NOMO-1 treated with dmso at 0.1 percent for 144 hours (cell line): ENCODE data around the gene ZNF280D.

Experiments used
- DNase-seq: peaks from one replicate; lab custom pipeline; 2025; ENCODE audit not compliant: unreplicated experiment; lab: John Stamatoyannopoulos, UW

Gene ZNF280D

DNA sequence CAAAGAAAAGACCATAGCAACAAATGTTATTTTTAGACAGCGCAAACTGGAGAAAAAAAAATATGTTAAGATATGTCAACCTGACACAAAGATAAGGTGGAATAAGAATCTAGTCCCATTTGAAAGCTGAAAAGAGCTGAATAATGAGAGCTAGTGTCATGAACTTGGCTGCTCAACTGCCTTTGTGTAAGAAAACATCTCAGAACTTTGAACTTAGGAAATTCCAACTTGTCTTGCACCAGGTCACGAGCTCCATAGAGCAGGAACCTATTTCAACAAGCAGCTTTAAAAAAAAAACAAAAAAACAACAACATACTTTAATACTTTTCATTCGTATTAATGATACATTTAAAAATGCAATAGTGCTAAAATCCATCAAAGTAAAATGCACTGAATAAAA, 79.5 kb downstream of the ZNF280D start:
- DNase-seq, result no peak

DNA sequence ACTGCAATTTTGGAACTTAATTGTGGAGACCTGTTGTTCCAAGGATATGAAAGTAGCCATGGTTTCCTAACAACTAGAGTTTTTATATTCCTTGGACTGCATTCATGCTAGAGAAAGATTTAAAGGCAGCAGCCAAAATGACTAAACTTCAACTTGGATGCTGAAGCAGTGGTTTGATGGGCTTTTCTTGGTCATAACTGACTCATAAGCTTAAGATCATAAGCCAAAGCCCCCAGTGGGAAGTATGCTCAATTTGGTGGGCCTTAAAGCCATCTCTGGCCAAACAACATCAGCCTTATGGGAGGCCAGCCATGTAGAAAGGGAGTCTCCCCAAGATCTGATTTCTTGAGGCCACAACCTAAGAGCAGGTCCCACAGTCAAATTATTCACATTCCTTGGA, 80.2 kb downstream of the ZNF280D start:
- DNase-seq, result no peak

DNA sequence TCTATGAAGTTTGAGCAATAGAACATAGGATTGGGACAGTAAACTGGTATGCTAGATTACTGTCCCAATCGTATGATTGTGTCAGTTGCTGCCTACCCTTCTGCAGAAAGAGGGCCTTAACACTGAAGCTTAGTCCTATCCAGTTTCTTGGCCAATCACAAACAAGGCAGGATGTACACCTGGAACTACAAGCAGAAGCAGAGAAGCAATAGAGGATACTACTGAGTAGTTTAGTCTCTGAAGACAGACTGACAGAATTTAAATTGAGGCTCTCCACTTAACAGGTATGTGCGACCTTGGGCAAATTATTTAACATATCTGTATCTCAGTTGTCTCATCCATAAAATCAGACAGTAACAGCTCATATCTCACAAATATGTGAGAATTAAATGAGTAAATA, 85.0 kb downstream of the ZNF280D start:
- DNase-seq, result no peak

DNA sequence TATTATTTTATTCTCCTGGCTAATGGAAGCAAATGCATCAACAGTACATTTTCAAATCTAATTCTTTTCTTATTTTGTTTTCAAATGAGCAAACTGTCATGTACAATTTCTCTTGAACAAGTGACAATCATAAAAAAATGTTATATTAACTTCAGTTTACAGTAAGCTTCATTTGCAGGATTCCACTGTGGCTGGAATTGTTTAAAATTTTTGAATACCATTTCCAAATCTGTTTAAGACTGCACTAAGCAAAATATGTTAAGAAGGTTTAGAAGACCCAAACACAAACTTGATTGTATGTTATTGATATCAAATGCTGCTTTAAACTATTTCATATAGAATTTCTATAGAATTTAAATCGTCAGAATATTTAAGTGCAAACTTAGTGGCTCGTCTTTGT, 92.8 kb downstream of the ZNF280D start:
- DNase-seq, result no peak

DNA sequence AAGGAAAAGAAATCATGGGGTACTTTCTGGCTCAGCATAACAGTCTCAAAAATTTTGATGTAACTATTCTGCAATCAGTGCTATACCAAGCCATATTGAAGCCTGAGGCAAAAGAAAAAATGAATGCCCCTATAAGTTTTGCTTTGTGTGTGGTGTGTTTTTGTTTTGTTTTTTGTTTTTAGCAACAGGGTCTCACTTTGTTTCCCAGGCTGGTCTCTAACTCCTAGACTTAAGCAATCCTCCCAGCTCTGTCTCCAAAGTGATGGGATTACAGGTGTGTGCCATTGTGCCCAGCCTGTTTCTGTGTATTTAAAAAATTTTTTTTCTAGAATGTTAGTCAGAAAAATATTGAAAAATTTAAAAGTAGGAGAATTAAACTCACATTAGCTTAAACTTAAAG, 93.2 kb downstream of the ZNF280D start:
- DNase-seq, result no peak

DNA sequence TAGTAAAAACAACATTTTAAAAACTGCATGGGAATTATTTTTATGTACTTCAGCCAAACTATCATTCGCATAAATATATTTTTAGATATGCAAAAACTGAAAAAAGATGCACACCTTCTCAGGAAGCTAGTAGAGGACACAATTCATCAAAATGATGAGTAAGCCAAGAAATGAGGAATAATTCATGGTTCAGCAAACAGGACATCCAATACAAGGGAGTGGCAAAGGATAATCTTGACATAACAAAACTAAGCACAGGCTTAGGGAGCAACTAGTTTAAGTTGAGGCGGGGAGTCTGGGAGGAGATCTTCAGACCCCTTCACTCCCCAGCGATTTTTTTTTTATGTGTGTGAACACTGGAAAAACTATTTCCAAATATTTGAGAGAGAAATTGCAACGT, 93.7 kb downstream of the ZNF280D start:
- no peak for DNase-seq

DNA sequence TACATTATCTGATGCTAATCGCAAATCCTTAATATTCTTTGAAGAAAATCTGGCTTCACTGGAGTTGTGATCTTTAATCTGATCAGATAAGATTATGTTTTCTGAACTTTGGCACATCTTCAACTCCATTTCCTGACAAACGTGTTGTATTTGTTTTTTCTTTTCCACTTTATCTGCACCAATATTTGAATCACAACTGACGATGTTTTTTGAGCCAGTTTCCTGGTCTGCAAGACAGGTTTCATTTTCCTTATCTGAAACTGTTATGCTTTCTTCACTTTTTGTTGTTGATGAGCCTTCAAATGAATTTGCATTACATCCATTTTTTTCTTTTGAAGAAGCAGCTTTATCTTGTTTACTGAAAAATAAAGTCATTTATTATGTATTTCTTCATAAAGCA, 101.5 kb downstream of the ZNF280D start:
- no peak for DNase-seq

DNA sequence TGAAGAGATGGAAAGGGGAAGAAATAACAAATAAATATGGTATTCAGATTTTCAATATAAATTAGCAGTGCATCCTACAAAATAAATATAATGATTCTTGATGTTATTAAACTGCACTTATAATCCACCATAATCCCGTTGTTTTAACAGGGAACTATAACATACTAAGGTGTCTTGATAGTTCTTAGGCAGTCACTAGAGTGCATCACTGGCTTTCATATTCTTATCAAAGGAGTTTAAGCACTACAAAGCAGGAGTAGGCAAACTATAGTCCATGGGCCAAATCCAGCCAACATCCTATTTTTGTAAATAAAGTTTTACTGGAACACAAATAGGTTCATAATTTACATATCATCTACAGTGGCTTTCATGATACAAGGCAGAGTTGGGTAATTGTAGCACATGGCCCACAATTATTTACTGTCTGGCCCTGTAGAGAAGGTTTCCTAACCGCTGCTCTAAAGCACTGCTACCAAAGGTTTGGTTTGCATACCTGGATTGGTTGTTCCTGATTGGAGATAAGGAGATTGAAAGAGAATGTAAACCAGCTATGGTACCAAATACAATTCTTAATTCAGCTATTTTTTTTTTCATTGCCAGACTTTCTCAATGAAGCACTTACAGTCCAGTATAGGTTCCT, 104.3 kb downstream of the ZNF280D start:
- no peak for DNase-seq

DNA sequence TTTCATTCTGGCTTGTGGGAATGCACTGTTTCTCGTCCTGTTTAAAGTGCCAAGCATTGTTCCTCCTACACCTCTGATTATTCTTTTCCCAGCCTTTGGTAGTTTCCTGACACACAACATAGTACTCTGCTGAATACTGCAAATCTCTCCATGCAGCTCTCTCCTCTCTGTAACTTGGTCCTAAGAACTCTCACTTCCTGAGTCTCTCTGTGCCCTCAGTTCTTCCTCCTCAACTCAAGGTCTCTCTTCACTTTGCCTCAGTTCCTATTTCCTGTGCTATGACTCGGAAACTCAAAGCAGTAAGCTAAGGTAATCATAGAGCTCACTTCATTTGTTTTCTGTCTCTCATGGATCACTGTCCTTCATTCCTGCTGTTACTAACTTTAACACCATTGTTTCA, 113.4 kb downstream of the ZNF280D start:
- DNase-seq, result no peak

DNA sequence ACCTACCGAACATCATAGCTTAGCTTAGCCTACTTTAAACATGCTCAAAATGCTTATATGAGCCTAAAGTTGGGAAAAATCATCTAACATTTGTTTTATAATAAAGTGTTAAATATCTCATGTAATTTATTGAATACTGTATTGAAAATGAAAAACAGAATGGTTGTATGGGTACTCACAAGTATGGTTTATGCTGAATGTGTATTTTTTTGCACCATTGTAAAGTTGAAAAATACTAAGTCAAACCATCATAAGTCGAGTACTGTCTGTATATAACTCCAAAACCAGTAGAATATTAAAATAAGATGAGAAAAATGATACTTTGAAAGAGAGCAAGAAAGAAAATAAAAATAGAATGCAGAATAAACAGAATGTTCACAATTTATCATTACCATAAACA, 115.7 kb downstream of the ZNF280D start:
- no peak for DNase-seq

DNA sequence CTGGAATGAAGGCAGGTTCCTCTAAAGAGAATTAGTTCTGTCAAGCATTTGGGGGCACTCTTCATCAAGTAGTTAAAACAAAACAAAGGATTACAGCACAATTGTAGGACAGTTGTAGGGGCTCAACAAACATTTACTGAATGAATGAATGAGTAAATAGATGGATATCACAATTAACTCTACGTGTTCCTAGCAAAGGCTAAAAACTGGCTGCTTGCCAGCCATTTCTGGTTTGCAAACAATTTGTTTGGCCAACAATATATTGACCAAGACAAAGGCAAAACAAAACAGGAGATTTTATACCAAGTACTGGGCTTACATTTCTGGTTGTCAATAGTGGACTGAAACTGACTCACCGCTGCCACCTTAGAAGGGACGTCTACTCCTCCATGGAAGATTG, 116.8 kb downstream of the ZNF280D start:
- no peak for DNase-seq

DNA sequence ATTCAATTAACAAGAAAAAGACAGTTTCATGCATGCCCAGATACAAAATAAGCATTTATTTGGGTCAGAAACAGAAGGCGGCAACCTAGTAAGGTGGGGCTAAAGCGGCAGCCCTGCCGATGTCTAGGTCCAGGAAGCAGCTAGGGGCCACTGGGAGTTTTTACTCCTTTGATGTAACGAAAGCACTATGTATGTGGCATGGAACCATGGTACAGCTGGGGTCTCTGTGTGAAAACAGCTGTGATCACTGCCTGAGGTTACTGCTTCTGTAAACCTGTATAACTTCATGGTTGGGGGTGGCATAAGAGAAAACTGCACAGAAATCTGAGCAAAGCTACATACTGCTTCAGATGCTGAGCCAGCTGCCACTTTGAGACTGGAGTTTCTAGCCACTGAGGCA, 119.5 kb downstream of the ZNF280D start:
- DNase-seq, result no peak

DNA sequence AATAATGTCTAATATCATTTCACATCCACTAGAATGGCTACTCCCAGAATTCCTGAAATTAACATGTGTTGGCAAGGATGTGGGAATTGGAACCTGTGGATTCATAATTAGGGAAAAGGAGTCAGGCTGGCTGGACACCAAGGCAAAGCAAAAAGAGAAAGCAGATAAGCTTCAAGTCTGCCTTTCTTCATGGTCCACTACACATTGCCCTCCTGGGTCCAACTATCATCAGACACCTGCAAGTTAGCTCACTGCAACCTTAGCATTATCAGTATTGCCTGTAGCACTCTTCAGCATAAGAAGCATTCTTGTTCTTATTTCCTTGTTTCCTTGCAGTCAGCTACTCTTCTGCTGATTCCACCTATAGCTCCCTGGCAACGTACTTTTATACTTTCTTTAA, 124.3 kb downstream of the ZNF280D start:
- no peak for DNase-seq

DNA sequence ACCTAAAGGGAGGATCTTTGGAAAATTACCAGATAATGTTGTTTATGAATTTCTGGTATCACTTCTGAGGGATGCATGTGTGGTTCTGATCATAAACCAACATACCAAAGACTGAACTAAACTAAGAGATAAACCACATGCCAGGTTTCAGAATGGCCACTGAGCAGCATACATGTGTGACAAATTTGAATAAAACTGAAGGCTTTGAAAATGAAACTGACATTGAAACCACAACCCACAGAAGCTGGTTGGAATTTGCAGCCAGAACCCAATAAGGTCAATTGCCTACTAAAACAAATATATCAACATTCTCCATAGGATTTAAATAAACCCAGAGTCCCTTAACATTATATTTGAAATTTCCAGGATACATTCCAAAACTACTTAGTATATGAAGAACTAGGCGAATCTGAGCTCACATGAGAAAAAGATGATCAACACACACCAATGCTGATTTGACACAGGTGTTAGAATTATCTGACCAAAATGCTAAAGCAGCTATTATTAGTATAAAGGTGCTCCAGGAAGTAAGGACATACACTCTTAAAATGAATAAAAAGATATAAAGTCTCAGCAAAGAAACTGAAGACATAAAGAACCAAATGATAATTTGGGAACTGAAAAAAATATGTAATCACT, 125.0 kb downstream of the ZNF280D start:
- no peak for DNase-seq

DNA sequence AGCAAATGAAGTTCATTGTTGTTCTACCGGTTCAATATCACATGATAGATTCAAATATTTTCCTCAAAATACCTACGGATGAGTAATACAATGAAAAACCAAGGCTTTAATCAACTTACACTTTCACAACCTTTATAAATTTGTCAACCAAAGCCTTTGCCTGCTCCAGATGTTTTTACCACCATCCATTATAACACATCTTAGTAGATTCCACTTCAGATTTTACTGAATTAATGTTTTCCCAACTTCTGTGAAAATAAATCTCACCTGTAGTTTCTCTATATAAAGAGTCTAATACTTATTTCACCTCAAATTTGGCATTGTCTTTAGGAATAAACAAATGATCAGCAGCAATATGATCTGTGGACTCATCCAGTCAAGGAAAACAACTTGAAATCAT, 131.1 kb downstream of the ZNF280D start:
- DNase-seq, result no peak

DNA sequence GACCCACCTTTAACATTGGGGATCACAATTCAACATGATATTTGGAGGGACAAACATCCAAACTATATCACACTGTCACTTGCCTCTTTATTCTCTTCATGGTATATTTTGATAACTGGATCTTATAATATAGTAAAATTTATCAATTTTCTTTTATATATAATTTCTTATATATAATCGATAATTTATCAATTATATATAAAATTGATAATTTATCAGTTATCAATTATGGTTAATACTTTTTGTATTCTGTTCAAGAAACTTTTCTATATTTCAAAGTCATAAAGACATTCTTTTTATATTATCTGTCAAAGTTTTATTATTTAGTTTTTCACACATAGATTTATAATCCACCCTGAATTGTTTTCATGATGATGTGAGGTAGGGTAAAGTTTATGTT, 132.9 kb downstream of the ZNF280D start:
- no peak for DNase-seq

DNA sequence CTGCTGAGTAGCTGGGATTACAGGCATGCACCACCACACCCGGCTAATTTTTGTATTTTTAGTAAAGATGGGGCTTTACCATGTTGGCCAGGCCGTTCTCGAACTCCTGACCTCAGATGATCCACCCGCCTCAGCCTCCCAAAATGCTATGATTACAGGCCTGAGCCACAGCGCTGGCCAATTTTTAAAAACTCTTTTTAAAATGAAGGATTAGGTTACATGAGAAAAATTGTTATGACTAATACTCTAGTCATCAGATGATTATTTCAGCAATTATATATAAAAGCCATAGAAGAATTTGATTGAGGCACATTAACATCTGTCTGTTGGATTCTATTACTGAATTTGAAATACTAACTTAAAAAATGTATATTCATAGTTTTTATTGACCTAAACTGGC, 134.3 kb downstream of the ZNF280D start:
- no peak for DNase-seq

DNA sequence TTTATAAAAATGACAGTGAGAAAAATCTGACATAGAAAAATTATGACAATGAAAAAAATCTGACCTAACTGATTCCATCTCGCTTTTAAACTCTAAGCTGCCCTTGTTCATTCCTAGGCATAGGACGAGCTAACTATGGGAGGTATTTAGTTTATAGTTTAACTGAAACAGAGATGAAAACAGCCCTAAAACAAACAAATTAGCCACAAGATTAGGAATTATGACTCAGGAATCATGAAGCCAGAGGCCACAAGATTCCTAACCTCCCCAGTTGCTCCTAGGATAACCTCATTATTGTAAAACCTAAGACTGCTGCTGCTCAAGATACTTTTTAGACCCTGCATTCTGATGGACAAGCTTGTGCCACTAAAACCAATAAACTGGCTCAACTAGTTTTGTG, 145.6 kb downstream of the ZNF280D start:
- DNase-seq, result no peak

DNA sequence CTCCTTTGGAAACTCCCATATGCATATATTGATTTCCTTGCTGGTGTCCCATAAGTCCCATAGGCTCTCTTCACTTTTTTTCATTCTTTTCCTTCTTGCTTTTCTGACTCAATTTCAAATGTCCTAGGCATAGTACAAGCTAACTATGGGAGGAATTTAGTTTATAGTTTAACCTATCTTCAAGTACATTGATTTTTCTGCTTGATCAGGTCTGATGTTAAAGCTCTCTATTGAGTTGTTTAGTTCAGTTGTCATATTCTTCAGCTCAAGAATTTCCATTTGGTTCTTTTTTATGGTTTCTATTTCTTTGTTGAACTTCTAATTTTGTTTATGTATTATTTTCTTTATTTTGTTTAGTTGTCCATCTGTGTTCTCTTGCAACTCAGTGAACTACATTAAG, 147.1 kb downstream of the ZNF280D start:
- no peak for DNase-seq

DNA sequence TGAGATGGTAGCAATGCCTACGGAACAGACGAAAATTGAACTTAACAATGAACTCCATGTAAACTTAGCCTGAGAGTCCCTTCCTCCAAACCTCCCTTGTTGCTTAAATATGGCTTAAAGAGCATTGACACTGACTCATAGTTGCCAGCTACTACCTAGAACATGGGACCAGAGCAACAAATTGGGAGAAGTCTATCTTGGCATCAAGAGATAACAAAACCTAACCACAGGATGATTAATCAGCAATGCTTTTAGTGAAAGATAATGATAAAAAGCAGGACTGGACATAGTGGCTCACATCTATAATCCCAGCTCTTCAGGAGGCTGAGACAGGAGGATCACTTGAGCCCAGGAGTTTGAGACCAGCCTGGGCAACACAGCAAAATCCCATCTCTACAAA, 150.5 kb downstream of the ZNF280D start:
- no peak for DNase-seq
